GM23338 (cell line): ENCODE results near the gene SCNN1G. TPM values are rescaled to one million over a fixed set of nuclear protein-coding genes. Genes with fewer than 3 reads are reported as not detected.

Experiments
- ATAC-seq: fragments of 200-7000 bp; cut with Tn5 transposase; 3 replicates; pipeline ENCODE4 v1.9.1; 2020
- DNase-seq: peaks from one replicate; pipeline ENCODE4 v3.0.0-alpha.2; 2015; ENCODE audit warnings: low spot score
- H2AFZ ChIP-seq: fragments of 200-600 bp; sonication (generic); 2 replicates; pipeline ENCODE4 v1.8.0; 2016; ENCODE audit warnings: antibody characterized with exemption, mild to moderate bottlenecking, moderate library complexity
- H3F3A ChIP-seq: fragments of 200-600 bp; sonication (generic); replicated peaks from 2 replicates; pipeline ENCODE4 v1.8.0; 2017; ENCODE audit warnings: antibody characterized with exemption, mixed run types, low read depth
- H3K27ac ChIP-seq: fragments of 200-600 bp; sonication (generic); 2 replicates; pipeline ENCODE4 v1.6.1; 2016; ENCODE audit warnings: low read depth
- H3K27me3 ChIP-seq: fragments of 200-600 bp; sonication (generic); 2 replicates; pipeline ENCODE4 v1.8.0; 2016; ENCODE audit warnings: mild to moderate bottlenecking, mixed run types, moderate library complexity; ENCODE audit not compliant: insufficient read depth
- H3K36me3 ChIP-seq: fragments of 200-600 bp; sonication (generic); 2 replicates; pipeline ENCODE4 v1.8.0; 2016; ENCODE audit warnings: mild to moderate bottlenecking; ENCODE audit not compliant: insufficient read depth
- H3K4me1 ChIP-seq: fragments of 200-600 bp; sonication (generic); 2 replicates; pipeline ENCODE4 v1.8.0; 2016; ENCODE audit warnings: mild to moderate bottlenecking, moderate library complexity; ENCODE audit not compliant: insufficient read depth
- H3K4me2 ChIP-seq: fragments of 200-600 bp; sonication (generic); 2 replicates; pipeline ENCODE4 v1.7.1; 2017; ENCODE audit warnings: mixed run types
- H3K4me3 ChIP-seq: fragments of 200-600 bp; sonication (generic); 2 replicates; pipeline ENCODE4 v1.6.1; 2016; ENCODE audit warnings: mixed run types
- H3K79me2 ChIP-seq: fragments of 200-600 bp; sonication (generic); replicated peaks from 2 replicates; pipeline ENCODE4 v1.8.0; 2017; ENCODE audit warnings: mild to moderate bottlenecking; ENCODE audit not compliant: insufficient read depth
- H3K9me2 ChIP-seq: fragments of 200-600 bp; sonication (generic); 2 replicates; pipeline ENCODE4 v1.8.0; 2017; ENCODE audit not compliant: insufficient read depth
- H4K20me1 ChIP-seq: fragments of 200-600 bp; sonication (generic); replicated peaks from 2 replicates; pipeline ENCODE4 v1.8.0; 2017; ENCODE audit warnings: mild to moderate bottlenecking; ENCODE audit not compliant: insufficient read depth
- H3K27ac Mint-ChIP-seq: 2 replicates; pipeline ENCODE4 v1.8.0; 2020; ENCODE audit warnings: inconsistent platforms, mild to moderate bottlenecking, moderate library complexity, mixed read lengths
- H3K27me3 Mint-ChIP-seq: 3 replicates; pipeline ENCODE4 v1.8.0; 2022; ENCODE audit warnings: low read depth, mild to moderate bottlenecking, moderate library complexity, mixed read lengths, inconsistent platforms; ENCODE audit not compliant: insufficient read depth, poor library complexity
- H3K36me3 Mint-ChIP-seq: 3 replicates; pipeline ENCODE4 v1.8.0; 2021; ENCODE audit warnings: low read depth, mild to moderate bottlenecking, inconsistent platforms, moderate library complexity, mixed read lengths
- H3K4me1 Mint-ChIP-seq: 3 replicates; pipeline ENCODE4 v1.8.0; 2020; ENCODE audit warnings: mild to moderate bottlenecking, inconsistent platforms, mixed read lengths
- H3K4me3 Mint-ChIP-seq: 3 replicates; pipeline ENCODE4 v1.8.0; 2021; ENCODE audit warnings: moderate library complexity, mild to moderate bottlenecking, inconsistent platforms, mixed read lengths
- H3K9me3 Mint-ChIP-seq: 3 replicates; pipeline ENCODE4 v1.8.0; 2020; ENCODE audit warnings: moderate library complexity, mild to moderate bottlenecking, inconsistent platforms, mixed read lengths
- CREB1 ChIP-seq: fragments of 250-450 bp; sonication (Bioruptor Pico); IDR thresholded peaks from 2 replicates; pipeline ENCODE4 v1.5.0; 2020; ENCODE audit warnings: low read depth, mild to moderate bottlenecking, moderate library complexity
- EZH2 ChIP-seq: fragments of 200-600 bp; sonication (generic); IDR thresholded peaks from one replicate; pipeline ENCODE4 v1.8.0; 2017; ENCODE audit warnings: antibody characterized with exemption, mild to moderate bottlenecking, low read depth; ENCODE audit not compliant: unreplicated experiment
- EZH2phosphoT487 ChIP-seq: fragments of 200-600 bp; sonication (generic); IDR thresholded peaks from one replicate; pipeline ENCODE4 v1.8.1; 2018; ENCODE audit warnings: antibody characterized with exemption; ENCODE audit not compliant: unreplicated experiment
- JUNB ChIP-seq: IDR thresholded peaks from one replicate; pipeline ENCODE4 v1.6.1; 2016; ENCODE audit warnings: antibody characterized with exemption; ENCODE audit not compliant: unreplicated experiment
- NANOG ChIP-seq: IDR thresholded peaks from 2 replicates; pipeline ENCODE4 v1.6.1; 2016; ENCODE audit warnings: antibody characterized with exemption, borderline replicate concordance
- POLR2AphosphoS5 ChIP-seq: IDR thresholded peaks from 2 replicates; pipeline ENCODE4 v1.6.1; 2016; ENCODE audit warnings: antibody characterized with exemption, low read depth
- STAT1 ChIP-seq: IDR thresholded peaks from one replicate; pipeline ENCODE4 v1.6.1; 2016; ENCODE audit warnings: antibody characterized with exemption; ENCODE audit not compliant: unreplicated experiment
- ZNF114 ChIP-seq: fragments of 250-450 bp; sonication (Bioruptor Pico); IDR thresholded peaks from 2 replicates; pipeline ENCODE4 v1.5.0; 2020; ENCODE audit warnings: mild to moderate bottlenecking, moderate library complexity
- ZNF331 ChIP-seq: fragments of 250-450 bp; sonication (Bioruptor Pico); IDR thresholded peaks from 2 replicates; pipeline ENCODE4 v1.5.0; 2020; ENCODE audit warnings: low read depth, mild to moderate bottlenecking, moderate library complexity
- polyA plus RNA-seq: library from polyadenylated mRNA; unstranded; fragments of >200 nt; fragmentation: Nextera tagmentation; extraction: Ambion mirVana; gene quantifications from 2 replicates; pipeline ENCODE4 v1.2.1, GENCODE V29; 2016
- total RNA-seq: library from RNA; depleted of rRNA; stranded (reverse); fragments of >200 nt; shearing (Covaris generic); gene quantifications from 2 replicates; pipeline ENCODE4 v1.2.3, GENCODE V29; 2014
- TF ChIP-seq, protein P1 (sequence below): IDR thresholded peaks from one replicate; pipeline ENCODE4 v1.6.1; 2018; ENCODE audit warnings: antibody characterized with exemption; ENCODE audit not compliant: unreplicated experiment
- TF ChIP-seq, protein P2 (sequence below): IDR thresholded peaks from 2 replicates; pipeline ENCODE4 v1.6.1; 2016; ENCODE audit warnings: antibody characterized with exemption

Gene SCNN1G
- total and polyA plus RNA-seq, 2 experiments from 2014 or later, result 0.97 to 1.1 TPM

GRCh38 chr16:23158114-23158513 is 24.4 kb upstream of the SCNN1G start (continued):
- TF ChIP-seq, protein P1, sequence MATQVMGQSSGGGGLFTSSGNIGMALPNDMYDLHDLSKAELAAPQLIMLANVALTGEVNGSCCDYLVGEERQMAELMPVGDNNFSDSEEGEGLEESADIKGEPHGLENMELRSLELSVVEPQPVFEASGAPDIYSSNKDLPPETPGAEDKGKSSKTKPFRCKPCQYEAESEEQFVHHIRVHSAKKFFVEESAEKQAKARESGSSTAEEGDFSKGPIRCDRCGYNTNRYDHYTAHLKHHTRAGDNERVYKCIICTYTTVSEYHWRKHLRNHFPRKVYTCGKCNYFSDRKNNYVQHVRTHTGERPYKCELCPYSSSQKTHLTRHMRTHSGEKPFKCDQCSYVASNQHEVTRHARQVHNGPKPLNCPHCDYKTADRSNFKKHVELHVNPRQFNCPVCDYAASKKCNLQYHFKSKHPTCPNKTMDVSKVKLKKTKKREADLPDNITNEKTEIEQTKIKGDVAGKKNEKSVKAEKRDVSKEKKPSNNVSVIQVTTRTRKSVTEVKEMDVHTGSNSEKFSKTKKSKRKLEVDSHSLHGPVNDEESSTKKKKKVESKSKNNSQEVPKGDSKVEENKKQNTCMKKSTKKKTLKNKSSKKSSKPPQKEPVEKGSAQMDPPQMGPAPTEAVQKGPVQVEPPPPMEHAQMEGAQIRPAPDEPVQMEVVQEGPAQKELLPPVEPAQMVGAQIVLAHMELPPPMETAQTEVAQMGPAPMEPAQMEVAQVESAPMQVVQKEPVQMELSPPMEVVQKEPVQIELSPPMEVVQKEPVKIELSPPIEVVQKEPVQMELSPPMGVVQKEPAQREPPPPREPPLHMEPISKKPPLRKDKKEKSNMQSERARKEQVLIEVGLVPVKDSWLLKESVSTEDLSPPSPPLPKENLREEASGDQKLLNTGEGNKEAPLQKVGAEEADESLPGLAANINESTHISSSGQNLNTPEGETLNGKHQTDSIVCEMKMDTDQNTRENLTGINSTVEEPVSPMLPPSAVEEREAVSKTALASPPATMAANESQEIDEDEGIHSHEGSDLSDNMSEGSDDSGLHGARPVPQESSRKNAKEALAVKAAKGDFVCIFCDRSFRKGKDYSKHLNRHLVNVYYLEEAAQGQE, result no peak
- TF ChIP-seq NANOG (no peak), JUNB (no peak), STAT1 (no peak), CREB1 (no peak), POLR2AphosphoS5 (no peak), EZH2phosphoT487 (no peak)

DNA sequence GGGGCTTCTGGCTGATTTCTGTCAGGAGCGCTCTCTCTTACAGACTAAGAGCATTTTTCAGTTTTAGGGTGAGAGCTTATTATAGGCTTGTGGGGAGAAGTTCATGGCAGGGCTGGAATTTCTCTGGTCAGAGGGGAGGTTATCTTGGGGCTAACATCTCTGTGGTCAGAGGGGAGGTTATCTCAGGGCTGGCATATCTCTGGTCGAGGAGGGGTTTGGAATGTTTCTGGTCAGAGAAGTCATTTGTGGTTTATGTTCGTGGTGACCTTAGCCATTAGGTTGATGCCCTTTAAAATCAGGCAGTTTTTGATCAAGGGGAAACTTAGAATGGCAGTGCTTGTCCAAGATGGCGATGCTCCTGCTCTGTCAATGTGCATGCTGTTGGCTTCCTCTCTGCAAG is 22.5 kb upstream of the SCNN1G start:
- peaks cover 9% of the 10 kb centered on the region for H3K4me1 Mint-ChIP-seq

DNA sequence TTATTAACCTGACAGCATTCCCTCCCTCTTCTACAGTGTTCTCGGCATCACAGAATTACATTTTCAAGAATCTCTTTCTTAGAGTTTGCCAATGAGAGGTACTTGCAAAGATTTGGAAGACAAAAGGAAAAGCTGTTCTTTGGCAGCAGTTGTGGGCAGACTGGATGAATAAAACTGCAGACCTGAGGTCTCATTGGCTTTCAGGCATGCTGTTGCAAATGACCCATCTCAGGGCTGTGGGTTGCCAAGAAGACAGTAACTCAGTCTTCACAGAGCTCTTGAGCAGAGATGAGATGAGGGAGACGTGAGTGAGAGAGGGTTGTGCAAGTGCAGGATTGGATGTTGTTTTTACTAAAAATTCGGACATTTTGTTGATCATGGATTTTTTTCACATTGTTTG is 22.0 kb upstream of the SCNN1G start:
- Mint-ChIP-seq H3K27ac (no peak overlapping the region), H3K9me3 (peaks cover 16% of the 10 kb centered on the region), H3K4me1 (peaks cover 9% of the 10 kb centered on the region), H3K4me3 (no peak overlapping the region), H3K36me3 (peaks cover 11% of the 10 kb centered on the region), H3K27me3 (no peaks in the 10 kb centered on the region)
- Histone ChIP-seq H3K9me2 (peaks cover 2% of the 10 kb centered on the region), H4K20me1 (no peaks in the 10 kb centered on the region), H3K4me3 (no peak overlapping the region), H3K27ac (no peak overlapping the region), H3K4me2 (no peak overlapping the region), H3K4me1 (0 out of 2 replicates have a peak, but pooled peaks cover 4% of the 10 kb centered on the region), H3K36me3 (peaks cover 5% of the 10 kb centered on the region; the same call in 1 of the 2 replicates), H3K79me2 (no peaks in the 10 kb centered on the region), H3F3A (no peaks in the 10 kb centered on the region), H3K27me3 (no peaks in the 10 kb centered on the region), H2AFZ (no peak overlapping the region)
- peak; percentile 50 for ATAC-seq
- DNase-seq, result peak; percentile 39
- no peak for TF ChIP-seq EZH2phosphoT487
- no peak for TF ChIP-seq JUNB
- TF ChIP-seq ZNF114 (CRISPR knock-in tag), result no peak
- TF ChIP-seq, protein P1, result no peak
- TF ChIP-seq, protein P2, sequence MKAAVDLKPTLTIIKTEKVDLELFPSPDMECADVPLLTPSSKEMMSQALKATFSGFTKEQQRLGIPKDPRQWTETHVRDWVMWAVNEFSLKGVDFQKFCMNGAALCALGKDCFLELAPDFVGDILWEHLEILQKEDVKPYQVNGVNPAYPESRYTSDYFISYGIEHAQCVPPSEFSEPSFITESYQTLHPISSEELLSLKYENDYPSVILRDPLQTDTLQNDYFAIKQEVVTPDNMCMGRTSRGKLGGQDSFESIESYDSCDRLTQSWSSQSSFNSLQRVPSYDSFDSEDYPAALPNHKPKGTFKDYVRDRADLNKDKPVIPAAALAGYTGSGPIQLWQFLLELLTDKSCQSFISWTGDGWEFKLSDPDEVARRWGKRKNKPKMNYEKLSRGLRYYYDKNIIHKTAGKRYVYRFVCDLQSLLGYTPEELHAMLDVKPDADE, result no peak
- no peak for TF ChIP-seq CREB1
- TF ChIP-seq EZH2, result no peak
- TF ChIP-seq ZNF331 (CRISPR knock-in tag), result no peak

More for the DNA sequence above, 22.5 kb upstream of the SCNN1G start:
- H3K4me3 Mint-ChIP-seq, result no peak overlapping the region
- peaks cover 11% of the 10 kb centered on the region for H3K36me3 Mint-ChIP-seq
- DNase-seq (no peak), ATAC-seq (no peak)
- Histone ChIP-seq H3K4me1 (0 out of 2 replicates have a peak, but pooled peaks cover 4% of the 10 kb centered on the region), H3K27me3 (no peaks in the 10 kb centered on the region), H3K4me3 (no peak overlapping the region), H3K4me2 (no peak overlapping the region), H3K36me3 (peaks cover 5% of the 10 kb centered on the region; the same call in 1 of the 2 replicates), H2AFZ (no peak overlapping the region), H4K20me1 (no peaks in the 10 kb centered on the region), H3F3A (no peaks in the 10 kb centered on the region), H3K79me2 (no peaks in the 10 kb centered on the region), H3K9me2 (peaks cover 2% of the 10 kb centered on the region), H3K27ac (no peak overlapping the region)
- no peak overlapping the region for H3K27ac Mint-ChIP-seq
- TF ChIP-seq, protein P2, result no peak
- no peak for TF ChIP-seq CREB1
- no peaks in the 10 kb centered on the region for H3K27me3 Mint-ChIP-seq
- peaks cover 16% of the 10 kb centered on the region for H3K9me3 Mint-ChIP-seq
